NCI-H1105 treated with DMSO at 0.1 percent for 48 hours (cell line): ENCODE data around the gene MAF.

Source experiments
- DNase-seq: peaks from one replicate; lab custom pipeline; 2025; lab: John Stamatoyannopoulos, UW

The MAF gene

GRCh38 chr16:79600638-79601091 is at the start of gene MAF:
MAF (minus strand) TSS chr16:79600737; CDS start chr16:79599902, 835 bp downstream.
- peak; percentile 93 for DNase-seq

DNA sequence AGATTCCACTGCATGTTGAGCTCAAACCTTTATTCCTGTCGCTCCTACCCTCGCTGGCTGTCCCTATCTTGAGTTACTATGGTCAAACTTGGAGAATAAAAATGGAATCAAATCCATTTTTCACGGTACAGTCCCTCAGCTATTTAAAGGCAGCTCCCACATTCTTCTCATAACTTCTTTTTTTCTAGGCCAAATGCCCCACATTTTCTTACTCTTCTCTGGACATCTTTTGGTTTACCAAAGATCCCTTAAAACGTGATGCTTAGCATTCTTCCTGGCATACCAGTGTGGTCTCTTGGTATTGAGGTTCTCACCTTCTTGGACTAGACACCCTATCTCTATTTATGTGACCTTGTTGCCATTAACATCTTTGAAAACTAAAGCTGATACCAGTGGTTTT is 48.3 kb upstream of the MAF start:
- no peak for DNase-seq

- no peak for DNase-seq
Observed at GRCh38 chr16:79647586-79647985, 47.0 kb upstream of the MAF start.

DNA sequence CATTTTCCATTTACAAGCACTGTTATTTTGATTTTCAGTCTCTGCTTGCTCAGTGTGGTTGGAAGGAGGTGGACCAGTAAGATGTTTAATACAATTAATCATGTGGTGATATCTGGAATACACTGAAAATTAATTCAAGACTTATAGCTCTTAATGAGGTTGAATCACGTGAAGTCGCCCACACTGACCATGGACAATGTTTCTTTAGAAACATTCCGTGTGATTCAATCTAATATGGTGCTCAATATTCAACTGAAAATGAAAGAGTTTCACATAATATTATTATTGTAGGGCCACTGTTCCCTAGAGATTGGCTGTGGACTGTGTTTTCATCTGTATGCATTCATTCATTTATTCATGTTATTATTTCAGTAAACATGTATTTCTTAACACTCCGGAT is 45.2 kb upstream of the MAF start:
- DNase-seq: no peak

GRCh38 chr16:79644971-79645667 is 44.6 kb upstream of the MAF start:
- no peak for DNase-seq

- DNase-seq: no peak
Observed at GRCh38 chr16:79642652-79643051, 42.1 kb upstream of the MAF start.

GRCh38 chr16:79640513-79641360 is 40.2 kb upstream of the MAF start:
- peak; percentile 45 for DNase-seq

DNA sequence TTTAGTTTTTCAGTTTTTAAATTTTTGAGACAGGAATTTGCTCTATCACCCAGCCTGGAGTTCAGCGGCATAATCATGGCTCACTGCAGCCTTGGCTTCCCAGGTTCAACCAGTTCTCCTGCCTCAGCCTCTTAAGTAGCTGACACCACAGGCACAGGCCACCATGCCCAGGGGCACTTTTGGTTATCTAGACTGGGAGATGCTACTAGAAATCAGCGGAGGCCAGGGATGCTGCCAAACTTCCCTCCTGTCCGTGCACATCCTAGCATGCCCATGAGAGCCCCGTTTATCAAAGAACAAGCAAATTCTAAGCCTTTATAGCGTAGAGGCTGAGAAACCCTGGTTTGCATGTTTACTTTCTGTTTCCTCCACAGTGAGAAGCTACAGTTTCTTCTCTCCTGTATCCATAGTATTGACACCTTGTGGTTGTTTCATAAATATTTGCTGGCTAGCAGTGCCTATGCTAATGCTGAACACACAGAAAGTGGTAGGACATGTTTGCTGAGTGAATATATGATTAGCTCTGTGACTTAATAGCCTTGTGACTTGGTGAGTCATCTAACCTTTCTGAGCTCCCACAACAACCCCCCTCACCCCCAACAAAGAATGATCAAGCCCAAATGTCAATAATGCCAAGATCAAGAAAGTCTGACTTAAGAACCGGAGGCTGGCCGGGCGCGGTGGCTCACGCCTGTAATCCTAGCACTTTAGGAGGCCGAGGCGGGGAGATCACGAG is 39.2 kb upstream of the MAF start:
- DNase-seq: no peak

- DNase-seq: no peak
Observed at GRCh38 chr16:79638386-79638785, 37.8 kb upstream of the MAF start.

- no peak for DNase-seq
Observed at GRCh38 chr16:79635488-79635887, 35.0 kb upstream of the MAF start.

GRCh38 chr16:79634298-79634697 is 33.8 kb upstream of the MAF start:
- no peak for DNase-seq

GRCh38 chr16:79632289-79632688 is 31.8 kb upstream of the MAF start:
- no peak for DNase-seq

DNA sequence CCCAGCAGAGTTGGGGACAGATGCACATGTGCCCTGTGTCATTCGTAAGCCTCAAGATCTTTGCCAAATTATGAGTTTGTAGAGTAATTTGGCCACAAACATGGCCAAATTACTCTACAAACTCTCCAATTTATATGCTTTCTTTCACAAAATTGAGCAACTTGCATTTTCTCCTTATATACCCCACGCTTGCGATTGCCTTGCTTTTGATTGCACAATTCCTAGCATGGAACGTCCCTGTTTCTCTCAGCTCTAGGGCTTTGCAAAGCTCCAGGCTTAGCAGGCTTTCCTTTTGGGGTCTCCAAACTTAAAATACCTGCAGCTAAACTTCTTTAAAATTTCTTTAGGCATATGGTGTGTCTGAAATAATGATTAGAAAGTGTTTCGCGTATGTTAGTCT is 28.5 kb upstream of the MAF start:
- DNase-seq: no peak

- DNase-seq: no peak
Observed at GRCh38 chr16:79628501-79628975, 28.0 kb upstream of the MAF start.

GRCh38 chr16:79627092-79627491 is 26.6 kb upstream of the MAF start:
- DNase-seq: no peak

DNA sequence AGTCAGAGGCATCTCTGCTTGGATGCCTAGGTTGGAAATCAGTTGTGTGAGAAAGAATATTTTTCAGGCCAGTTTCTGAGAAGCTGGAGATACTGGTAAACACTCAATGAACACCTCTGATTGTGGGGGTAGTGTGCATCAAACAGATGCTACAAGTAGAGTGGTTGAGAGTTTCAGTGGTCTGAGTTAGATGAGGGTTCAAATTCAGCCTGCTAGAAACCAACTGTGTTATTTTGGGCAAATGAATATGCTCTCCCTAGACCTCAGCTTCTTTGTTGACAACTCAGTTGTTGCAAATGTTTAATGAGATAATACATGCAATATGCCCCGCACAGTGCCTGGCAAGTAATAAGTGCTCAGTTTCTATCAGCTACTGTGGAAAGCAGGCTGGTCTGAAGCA is 25.2 kb upstream of the MAF start:
- no peak for DNase-seq

GRCh38 chr16:79623824-79624223 is 23.3 kb upstream of the MAF start:
- no peak for DNase-seq

DNA sequence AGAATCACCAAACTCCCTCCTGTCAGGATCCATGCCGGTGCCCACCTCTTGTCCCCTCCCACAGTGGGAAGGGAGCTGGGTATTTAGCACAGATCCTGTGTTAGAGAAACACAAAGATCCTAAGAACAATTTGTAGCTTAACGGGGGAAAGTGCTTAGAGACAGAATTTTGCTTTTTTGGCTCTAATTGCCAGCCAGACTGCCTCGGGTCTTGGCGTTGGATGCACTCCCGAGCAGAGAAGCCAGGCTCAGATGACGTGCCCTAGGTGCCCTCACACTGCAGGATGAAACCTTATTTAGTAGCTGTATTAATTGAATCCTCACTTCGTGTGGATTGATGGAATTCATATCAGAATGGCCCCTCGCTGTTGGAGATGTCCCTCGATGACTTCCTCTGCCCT is 22.5 kb upstream of the MAF start:
- no peak for DNase-seq

DNA sequence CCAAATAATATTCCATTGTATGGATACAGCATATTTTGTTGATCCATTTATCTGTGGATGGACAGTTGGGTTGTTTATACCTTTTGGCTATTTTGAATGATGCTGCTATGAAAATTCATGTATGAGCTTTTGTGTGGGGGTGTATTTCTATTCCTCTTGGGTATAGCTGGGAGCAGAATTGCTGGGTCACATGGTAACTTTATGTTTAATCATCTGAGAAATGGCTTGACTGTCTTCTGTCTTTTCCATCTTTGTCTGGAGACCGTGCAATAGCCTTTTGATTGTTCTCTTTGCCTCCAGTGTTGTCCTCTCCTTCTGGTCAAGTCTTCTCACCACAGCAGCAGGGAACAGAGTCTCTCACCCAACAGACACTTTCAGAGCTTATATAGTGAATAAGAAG is 20.5 kb upstream of the MAF start:
- no peak for DNase-seq

GRCh38 chr16:79618692-79619050 is 18.1 kb upstream of the MAF start:
- no peak for DNase-seq

DNA sequence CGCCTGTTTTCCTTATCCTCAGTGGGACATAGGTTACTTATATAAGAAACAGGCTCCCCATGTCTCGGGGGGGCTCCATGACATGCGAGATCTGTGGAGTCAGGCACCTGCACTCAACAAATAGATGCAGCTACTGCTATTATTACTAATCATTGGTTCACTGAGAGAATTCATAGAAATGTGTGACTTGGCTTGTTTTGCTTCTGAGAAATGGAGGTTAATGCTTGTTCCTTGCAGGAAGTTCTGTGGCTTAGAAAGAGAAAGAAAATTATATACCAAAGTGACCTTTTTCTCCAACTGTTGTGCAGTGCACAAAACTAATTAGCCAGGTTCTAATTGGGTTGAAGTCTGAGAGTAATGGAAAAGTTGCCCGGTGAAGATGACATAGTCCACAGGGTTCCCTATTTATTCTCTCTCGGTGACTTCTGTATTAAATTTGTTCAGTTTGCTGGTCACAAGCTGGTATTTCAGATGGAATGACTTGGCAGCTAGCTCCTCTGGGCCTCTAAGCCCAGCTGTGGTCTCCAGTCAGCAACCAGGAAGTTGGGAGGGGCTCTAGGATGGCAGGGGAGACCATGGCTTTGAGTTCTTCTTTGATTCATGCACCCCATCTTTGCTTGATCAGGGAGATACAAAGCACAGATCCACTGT is 17.6 kb upstream of the MAF start:
- DNase-seq: no peak

DNA sequence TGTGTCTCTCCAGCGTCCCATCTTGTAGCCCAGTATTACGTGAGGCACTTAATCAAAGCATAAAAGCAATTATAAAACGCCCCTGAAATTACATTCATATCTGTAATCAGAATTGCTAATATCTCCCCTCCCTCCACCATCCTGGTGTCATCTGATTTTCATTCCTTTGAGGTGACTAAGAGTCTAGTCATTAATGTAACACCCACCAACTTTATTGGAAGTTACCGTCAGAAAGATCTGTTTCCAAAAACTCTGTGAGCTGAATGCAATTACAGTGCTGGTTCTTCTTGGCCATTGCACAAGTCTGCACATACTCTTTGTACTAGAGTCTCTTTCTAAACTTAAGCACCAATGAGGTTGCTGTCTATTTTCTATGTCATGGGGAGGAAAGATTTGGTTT is 12.5 kb upstream of the MAF start:
- DNase-seq: no peak
